Measurements from ENCODE around the gene NLGN1. TPM values are rescaled to one million over a fixed set of nuclear protein-coding genes. Genes with fewer than 3 reads are reported as not detected.

NLGN1 gene
- polyA plus RNA-seq, 1 donor from 2014 or later = 2.7 TPM

DNA sequence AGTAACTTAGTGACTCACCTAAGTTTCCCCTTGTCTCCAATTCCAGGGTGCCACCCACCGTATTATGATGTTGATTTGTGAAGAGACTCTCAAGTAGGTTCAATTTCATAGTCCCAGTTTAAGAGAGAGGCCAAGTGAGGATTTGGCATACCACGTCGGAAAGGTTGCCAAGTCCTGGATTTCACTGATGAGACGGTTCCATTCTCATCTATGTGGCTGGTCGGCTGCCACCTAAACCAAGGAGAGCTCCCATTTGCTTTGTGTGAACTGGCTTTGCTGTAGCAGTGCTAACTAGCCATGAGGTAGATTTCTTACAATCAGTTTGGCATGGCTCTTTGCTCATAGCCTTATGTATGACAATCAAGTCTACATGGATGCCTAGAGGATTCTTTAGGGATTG, 653.6 kb downstream of the NLGN1 start:
- H3K9me3 ChIP-seq (ENCODE audit: low read length) = no peaks in the 10 kb centered on the region
- H2AFZ ChIP-seq (ENCODE audit: low read depth, low read length) = no peak overlapping the region
- H3K4me3 ChIP-seq (ENCODE audit: low read length) = no peak overlapping the region
- no peaks in the 10 kb centered on the region for H4K20me1 ChIP-seq (ENCODE audit: insufficient read depth)
- no peak for TF ChIP-seq EP300 (conservative IDR thresholded peaks at IDR 0.05; ENCODE audit: poor library complexity, severe bottlenecking)
- TF ChIP-seq EZH2 (IDR thresholded peaks at IDR 0.05; ENCODE audit: borderline replicate concordance, insufficient read depth, low read length, poor library complexity, severe bottlenecking) = no peak
- TF ChIP-seq MXI1 (conservative IDR thresholded peaks at IDR 0.05; ENCODE audit: poor library complexity, severe bottlenecking) = no peak
- no peak for TF ChIP-seq TAF1 (IDR thresholded peaks at IDR 0.05; ENCODE audit: low read depth)
- TF ChIP-seq, protein P1, sequence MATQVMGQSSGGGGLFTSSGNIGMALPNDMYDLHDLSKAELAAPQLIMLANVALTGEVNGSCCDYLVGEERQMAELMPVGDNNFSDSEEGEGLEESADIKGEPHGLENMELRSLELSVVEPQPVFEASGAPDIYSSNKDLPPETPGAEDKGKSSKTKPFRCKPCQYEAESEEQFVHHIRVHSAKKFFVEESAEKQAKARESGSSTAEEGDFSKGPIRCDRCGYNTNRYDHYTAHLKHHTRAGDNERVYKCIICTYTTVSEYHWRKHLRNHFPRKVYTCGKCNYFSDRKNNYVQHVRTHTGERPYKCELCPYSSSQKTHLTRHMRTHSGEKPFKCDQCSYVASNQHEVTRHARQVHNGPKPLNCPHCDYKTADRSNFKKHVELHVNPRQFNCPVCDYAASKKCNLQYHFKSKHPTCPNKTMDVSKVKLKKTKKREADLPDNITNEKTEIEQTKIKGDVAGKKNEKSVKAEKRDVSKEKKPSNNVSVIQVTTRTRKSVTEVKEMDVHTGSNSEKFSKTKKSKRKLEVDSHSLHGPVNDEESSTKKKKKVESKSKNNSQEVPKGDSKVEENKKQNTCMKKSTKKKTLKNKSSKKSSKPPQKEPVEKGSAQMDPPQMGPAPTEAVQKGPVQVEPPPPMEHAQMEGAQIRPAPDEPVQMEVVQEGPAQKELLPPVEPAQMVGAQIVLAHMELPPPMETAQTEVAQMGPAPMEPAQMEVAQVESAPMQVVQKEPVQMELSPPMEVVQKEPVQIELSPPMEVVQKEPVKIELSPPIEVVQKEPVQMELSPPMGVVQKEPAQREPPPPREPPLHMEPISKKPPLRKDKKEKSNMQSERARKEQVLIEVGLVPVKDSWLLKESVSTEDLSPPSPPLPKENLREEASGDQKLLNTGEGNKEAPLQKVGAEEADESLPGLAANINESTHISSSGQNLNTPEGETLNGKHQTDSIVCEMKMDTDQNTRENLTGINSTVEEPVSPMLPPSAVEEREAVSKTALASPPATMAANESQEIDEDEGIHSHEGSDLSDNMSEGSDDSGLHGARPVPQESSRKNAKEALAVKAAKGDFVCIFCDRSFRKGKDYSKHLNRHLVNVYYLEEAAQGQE (IDR thresholded peaks at IDR 0.05; ENCODE audit: borderline replicate concordance) = no peak
- no peak for TF ChIP-seq SMC3 (conservative IDR thresholded peaks at IDR 0.05; ENCODE audit: poor library complexity)
- TF ChIP-seq, protein P2, sequence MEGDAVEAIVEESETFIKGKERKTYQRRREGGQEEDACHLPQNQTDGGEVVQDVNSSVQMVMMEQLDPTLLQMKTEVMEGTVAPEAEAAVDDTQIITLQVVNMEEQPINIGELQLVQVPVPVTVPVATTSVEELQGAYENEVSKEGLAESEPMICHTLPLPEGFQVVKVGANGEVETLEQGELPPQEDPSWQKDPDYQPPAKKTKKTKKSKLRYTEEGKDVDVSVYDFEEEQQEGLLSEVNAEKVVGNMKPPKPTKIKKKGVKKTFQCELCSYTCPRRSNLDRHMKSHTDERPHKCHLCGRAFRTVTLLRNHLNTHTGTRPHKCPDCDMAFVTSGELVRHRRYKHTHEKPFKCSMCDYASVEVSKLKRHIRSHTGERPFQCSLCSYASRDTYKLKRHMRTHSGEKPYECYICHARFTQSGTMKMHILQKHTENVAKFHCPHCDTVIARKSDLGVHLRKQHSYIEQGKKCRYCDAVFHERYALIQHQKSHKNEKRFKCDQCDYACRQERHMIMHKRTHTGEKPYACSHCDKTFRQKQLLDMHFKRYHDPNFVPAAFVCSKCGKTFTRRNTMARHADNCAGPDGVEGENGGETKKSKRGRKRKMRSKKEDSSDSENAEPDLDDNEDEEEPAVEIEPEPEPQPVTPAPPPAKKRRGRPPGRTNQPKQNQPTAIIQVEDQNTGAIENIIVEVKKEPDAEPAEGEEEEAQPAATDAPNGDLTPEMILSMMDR (IDR thresholded peaks at IDR 0.05; ENCODE audit: poor library complexity, severe bottlenecking) = no peak
- no peak for TF ChIP-seq RAD21 (conservative IDR thresholded peaks at IDR 0.05)
- no peak for TF ChIP-seq POLR2AphosphoS5 (IDR thresholded peaks at IDR 0.05)
- no peaks in the 10 kb centered on the region for H3F3A ChIP-seq (ENCODE audit: insufficient read depth, low read length, poor library complexity, severe bottlenecking)
- H3K27me3 ChIP-seq (ENCODE audit: insufficient read depth, low read depth, low read length) = no peaks in the 10 kb centered on the region
- no peaks in the 10 kb centered on the region for H3K36me3 ChIP-seq (ENCODE audit: insufficient read depth, low read length)
- no peak overlapping the region for H3K9ac ChIP-seq (ENCODE audit: low read length)
- no peaks in the 10 kb centered on the region for H3K9me2 ChIP-seq (ENCODE audit: insufficient read depth, low read length)
- no peak overlapping the region for H3K4me2 ChIP-seq (ENCODE audit: low read length)
- H3K79me2 ChIP-seq (replicated peaks; ENCODE audit: insufficient read depth, low read length) = no peaks in the 10 kb centered on the region
- no peak overlapping the region for H3K27ac ChIP-seq (ENCODE audit: low read length)

DNA sequence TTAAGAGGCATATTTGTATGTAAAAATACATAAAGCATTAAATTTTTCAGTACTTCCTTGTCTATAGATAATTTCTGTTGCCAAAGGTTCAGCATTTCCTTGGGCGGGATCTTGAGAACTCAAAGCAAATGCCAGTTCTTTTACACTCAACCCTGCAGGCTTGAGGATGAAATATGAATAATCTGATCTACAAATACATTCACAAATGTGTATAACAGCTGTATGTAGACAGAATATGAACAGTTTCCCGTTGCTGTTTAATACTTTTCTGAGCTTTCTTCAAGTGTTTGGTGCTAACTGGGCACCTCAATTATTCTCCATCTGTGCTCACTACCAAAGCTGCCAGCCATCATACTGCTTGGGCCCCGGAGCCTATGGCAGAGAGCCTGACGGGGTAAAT, 661.3 kb downstream of the NLGN1 start:
- Histone ChIP-seq H3K4me2 (ENCODE audit: low read length) (no peak overlapping the region), H3K36me3 (ENCODE audit: insufficient read depth, low read length) (no peaks in the 10 kb centered on the region), H4K20me1 (ENCODE audit: insufficient read depth) (no peaks in the 10 kb centered on the region), H3K9me2 (ENCODE audit: insufficient read depth, low read length) (no peaks in the 10 kb centered on the region), H3F3A (ENCODE audit: insufficient read depth, low read length, poor library complexity, severe bottlenecking) (no peaks in the 10 kb centered on the region), H3K4me3 (ENCODE audit: low read length) (no peak overlapping the region), H3K9ac (ENCODE audit: low read length) (no peak overlapping the region), H3K79me2 (replicated peaks; ENCODE audit: insufficient read depth, low read length) (no peaks in the 10 kb centered on the region), H3K27me3 (ENCODE audit: insufficient read depth, low read depth, low read length) (no peaks in the 10 kb centered on the region), H2AFZ (ENCODE audit: low read depth, low read length) (no peak overlapping the region), H3K27ac (ENCODE audit: low read length) (no peak overlapping the region), H3K9me3 (ENCODE audit: low read length) (no peaks in the 10 kb centered on the region)
- TF ChIP-seq, protein P1 (IDR thresholded peaks at IDR 0.05; ENCODE audit: borderline replicate concordance) = no peak
- no peak for TF ChIP-seq TAF1 (IDR thresholded peaks at IDR 0.05; ENCODE audit: low read depth)

Data from neural cell (in vitro differentiated cells).